Putamen (tissue), 1 donor: ENCODE measurements around the gene ZNF710.

Experiments used
- DNase-seq: peaks from one replicate; pipeline ENCODE4 v3.0.0-alpha.2; 2016; ENCODE audit warnings: low spot score

The ZNF710 gene

DNA sequence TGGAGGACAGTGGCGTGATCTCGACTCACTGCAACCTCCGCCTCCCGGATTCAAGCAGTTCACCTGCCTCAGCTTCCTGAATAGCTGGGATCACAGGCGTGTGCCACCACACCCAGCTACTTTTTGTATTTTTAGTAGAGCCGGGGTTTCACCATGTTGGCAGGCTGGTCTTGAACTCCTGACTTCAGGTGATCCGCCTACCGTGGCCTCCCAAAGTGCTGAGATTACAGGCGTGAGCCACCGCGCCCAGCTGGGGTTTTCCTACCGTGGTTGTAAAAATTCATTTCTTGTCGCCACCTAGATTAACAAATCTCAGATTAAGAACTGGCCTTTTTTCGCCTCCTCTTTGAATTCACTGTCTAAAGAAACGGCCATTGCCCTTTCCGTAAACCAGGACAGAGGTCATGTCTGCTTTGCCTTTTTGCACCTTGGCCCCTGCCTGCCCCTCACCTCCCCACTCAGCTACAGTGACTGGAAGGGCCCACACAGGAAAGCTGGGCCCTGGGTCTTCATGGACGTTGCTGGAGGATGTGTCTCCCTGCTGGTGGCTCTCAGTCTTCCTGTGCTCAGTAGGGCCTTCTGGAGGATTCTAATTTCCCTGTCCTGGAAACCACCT, 17.2 kb downstream of the ZNF710 start:
- DNase-seq, result no peak

DNA sequence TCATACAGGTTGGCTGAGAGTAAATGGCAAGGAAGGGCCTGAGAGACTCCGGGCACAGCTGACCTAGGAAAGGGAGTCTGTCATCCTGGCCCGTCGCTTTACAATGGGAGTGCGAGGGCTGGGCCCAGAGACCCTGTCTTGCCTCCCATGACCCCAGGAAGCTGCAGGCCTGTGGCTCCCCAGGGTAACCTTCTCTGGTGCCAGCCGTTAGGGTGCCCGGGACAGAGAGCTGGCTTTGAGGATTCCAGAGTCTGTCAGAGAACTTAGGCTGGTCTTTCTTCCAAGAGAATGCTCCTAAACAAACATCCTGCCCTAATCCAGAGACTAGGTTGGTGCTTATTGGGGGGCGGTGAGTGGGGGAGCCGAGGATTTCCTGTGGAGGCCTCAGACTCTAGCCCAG, 18.5 kb downstream of the ZNF710 start:
- no peak for DNase-seq

DNA sequence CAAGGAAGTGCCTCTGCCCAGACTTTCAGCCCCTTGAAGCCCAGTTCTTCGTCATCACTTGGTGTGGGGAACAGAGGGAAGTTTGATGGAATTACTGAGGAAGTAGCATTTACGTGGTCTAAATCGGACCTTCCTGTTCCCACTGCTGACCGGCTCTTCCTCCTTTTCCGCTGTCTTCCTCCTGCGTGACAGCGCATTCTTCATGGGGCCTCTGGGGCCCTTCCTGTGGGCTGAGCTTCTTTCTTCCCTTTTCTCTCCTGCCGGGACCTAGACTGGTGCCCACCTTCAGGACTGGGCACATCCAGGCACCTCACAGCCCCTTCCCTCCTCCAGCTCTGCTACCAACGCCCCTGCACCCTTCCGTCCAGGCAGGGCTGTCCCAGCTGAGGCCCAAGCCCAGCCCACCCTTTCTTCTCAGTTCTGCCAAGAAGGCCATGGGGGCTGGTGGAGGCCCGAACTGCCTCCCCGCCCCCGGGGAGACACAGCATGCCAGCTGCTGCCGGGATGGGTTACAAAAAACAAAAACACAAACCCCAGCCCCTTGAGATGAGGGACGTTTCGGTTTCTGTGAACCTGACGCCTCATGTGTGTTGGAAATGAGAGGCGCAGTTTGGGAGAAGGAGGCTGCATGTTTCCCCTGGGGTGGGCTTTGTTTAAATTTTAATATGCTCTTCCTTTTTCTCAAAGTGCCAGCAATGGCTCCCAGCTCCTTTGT, 19.1 kb downstream of the ZNF710 start:
- peak; percentile 29 for DNase-seq

DNA sequence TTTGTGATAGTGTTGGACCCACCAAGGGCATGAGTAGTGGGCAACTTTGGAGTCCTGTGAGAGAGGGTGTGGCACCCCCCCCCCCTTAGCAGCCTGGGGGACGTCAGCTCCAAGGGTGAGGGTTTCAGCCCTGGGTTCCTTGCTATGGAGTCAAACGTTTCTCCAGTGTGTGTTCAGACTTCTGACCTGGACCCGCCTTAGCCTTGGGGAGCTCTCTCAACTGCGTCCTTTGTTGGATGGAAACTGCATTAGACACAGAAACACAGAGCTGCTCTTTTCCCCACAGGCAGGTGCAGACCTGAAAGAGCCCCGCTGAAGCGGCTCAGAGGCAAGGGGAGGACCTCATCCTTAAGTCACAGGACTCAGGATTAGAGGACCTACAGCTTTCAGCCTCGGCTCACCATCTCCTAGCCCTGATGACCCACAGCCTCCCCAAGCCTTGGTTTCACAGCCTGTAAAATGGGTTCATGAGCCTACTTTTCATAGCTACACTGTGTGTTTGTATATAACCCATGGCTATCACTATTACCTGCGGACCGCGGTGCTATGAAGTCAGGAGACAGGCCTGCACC, 19.9 kb downstream of the ZNF710 start:
- DNase-seq, result no peak

DNA sequence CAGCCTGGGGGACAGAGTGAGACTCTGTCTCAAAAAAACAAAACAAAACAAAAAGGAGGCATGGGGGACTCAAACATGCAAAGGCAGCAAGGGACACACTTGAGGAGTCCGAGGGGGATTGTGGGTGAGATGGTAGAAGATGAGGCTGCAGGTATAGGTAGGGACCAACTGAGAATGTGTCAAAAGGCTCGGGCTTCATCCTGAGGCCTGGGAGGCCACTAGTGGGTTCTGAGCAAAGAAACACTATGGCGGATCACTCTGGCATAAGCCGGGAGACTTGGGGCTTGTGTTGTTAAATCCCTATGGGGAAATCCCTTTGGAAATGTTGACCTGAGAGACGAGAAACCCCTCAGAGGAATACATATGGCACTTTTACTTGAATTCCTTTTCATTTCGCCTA, 21.2 kb downstream of the ZNF710 start:
- DNase-seq, result no peak

DNA sequence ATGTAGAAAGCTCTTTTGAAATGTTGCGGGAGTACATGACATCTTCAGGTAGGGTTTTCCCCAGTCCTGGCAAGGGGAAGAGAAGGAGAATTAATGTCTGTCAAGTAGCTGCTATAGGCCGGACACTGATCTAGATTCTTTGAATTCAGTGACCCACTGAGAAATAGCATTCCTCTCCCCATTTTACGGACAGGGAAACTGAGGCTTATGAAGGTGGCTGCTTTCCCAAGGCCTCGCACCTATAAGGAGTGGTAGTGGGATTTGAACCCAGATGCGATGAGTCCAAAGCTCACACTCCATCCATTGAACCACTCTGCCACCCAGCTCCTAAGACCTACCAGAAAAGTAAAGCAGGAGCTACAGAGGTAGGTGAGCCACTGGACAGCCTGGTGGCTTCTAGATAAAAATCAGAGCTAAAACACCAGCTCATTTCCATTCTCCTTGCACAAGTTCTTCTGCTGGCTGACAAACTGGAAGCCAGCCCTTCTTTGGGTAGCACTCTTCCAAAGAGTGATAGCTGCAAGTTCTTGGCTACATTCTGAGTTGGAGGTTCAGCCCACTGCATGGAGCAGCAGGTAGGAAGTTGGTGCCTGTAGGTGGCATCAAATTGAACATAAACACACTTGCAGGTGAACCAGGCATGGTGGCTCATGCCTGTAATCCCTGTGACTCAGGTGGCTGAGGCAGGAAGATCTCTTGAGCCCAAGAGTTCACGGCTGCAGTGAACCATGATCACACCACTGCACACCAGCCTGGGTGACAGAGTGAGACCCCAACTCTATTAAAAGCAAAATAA, 22.0 kb downstream of the ZNF710 start:
- no peak for DNase-seq

DNA sequence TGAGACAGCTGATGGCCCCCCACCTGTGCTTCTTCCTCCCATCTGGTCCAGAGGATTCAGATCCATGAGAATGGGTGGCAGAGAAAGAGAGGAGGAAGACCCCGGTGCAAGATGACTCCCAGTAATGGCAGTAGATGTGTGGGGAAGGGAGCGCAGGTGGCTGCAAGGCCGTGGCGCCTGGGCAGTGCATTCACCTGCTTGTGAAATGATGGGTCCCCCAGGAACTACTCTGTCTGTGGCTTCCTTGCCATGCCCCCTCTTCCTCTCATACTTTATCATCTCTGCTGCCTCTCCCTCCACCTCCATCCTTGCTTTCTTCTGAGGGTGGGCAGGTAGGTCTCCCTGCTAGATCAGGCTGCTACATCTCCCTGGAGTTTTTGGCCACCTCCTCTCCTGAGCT, 23.3 kb downstream of the ZNF710 start:
- DNase-seq, result no peak

DNA sequence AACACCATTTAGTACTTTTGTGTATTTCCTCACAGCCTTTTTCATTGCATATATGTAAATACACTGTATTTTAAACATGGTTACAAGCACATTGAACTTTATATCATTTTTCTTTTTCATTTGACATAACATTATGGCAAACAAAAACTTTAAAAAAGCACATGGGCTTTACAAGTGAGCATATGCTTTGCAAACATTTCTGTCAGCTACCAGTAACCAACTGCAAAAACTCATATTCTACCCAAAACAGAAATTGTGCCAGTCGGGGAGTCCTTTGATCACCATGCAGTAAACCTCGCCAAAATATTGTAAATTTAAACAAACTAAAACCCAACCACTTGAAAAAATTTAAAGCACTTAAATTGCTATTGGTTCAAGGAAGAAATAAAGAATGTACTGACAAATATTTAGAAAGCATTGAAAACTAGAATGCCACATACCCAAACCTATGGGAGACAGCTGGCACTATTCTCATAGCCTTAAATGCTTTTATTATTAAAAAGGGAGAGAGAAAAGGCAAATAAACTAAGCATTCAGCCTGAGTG, 24.4 kb downstream of the ZNF710 start:
- DNase-seq, result no peak

DNA sequence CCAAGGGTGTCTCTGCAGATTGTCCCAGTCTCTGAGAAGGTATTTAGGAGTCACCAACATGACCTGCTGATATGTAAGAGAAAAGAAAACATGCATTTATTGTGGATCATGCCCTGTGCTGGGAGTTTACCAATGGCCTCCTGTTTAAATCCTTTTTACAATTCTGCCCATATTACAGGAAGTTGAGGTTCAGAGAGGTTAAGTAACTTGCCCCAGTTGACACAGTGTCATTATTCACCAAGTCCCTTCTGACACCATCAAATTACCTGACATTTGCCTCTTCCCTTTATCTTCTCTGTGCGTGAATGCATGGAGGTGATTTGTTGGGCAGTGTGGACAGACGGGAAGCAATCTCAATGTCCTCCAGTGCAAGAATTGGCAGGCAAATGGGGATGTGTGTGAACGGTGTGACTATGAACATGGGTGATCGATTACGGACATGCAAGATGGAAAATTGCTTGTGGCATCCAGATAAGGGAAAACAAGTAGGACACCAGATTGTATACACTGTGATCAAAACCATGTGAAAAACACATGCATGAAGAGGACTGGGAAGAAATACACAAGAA, 27.3 kb downstream of the ZNF710 start:
- DNase-seq, result no peak

DNA sequence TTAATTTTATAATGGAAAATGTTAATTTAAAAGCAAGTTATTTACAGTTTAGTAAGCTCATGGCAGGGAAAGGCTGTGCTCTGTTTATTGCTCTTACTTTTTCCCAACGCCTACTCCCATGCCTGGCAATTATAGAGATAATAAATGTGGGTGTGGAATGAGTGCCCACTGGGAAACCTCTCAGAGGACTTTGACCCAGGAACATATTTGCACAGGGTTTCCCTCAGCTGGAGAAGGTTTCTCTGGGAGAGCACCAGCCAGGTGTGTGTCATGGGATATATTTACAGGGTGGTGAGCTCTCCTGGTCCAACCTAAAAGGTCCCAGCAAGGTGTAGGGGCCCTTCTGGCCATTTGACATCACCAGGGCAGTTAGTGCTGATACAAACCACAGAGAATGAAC, 27.9 kb downstream of the ZNF710 start:
- DNase-seq, result no peak

DNA sequence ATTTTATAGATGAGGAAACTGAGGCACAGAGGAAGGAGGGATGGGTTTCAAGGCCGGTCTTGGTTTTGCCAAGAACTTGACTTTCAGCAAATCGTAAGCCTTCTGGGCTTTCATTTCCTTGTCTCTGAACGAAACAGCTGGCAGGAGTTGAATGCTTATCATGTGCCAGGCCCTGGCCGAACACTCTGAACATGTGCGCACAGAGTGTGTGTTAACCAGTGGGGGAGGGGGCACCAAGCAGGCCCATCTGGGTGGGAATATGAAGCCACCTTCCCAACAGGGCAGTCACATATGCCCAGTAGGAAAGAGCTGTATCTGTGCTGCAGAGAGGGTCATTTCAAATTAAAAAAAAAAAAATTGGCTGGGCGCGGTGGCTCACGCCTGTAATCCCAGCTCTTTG, 29.3 kb downstream of the ZNF710 start:
- no peak for DNase-seq

DNA sequence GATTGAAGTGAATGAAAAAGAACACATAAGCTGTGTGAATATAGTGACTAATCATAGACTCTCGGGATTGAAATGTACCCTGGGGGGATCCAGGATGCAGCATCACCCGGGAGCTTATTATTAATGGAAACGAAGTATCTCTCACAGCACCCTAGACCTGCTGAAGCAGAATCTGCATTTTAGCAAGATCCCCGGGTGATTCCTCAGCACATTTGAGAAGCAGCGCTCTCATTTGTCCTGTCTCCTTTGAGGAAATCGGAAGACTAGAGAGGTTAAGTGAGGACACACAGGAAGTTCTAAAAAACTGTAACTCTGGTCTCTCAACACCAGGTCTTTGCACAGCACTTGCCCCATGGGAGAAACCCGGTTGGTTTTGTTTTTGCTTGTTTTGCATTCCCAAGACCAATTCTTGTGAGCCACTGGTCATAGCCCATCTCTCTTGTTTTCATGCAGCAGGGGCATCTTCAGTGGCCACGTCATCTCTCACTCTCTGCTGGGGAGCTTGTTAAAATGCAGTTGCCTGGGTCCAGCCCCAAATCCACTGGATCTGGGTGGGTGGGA, 30.2 kb downstream of the ZNF710 start:
- no peak for DNase-seq

DNA sequence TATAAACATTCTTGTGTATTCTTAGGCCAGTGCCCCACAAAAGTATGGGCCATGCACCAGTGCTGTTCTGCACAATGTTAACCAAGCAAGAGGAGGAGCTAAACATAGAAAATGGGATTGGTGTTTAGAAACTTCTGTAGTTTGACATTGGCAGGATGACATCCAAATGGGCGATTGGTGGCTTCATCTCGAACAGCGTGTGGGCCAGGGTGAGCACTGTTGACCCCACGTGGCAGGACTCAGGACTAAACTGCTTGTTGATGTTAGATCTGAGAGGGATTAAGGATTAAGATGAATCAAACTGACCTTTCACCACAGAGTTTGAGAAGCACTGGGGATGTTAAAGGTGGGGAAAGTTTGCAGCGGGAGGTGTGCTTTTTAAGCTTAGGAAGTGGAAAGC, 31.9 kb downstream of the ZNF710 start:
- DNase-seq, result no peak

DNA sequence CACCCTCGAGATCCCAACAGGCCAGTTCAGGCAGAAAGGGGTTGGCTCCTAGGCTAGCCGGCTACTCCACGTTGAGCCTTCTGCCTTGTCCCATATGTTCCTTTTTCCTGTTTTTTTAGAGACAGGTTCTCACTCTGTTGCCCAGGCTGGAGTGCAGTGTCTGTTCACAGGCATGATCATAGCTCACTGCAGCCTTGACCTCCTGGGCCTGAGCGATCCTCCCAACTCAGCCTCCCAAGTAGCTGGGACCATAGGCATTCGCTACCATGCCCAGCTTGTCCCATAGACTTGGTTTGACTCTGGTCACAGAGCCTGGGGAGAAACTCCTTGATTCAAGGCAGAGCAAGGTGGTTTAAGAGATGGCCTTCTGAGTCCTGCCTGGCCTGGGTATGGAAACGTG, 32.3 kb downstream of the ZNF710 start:
- no peak for DNase-seq

DNA sequence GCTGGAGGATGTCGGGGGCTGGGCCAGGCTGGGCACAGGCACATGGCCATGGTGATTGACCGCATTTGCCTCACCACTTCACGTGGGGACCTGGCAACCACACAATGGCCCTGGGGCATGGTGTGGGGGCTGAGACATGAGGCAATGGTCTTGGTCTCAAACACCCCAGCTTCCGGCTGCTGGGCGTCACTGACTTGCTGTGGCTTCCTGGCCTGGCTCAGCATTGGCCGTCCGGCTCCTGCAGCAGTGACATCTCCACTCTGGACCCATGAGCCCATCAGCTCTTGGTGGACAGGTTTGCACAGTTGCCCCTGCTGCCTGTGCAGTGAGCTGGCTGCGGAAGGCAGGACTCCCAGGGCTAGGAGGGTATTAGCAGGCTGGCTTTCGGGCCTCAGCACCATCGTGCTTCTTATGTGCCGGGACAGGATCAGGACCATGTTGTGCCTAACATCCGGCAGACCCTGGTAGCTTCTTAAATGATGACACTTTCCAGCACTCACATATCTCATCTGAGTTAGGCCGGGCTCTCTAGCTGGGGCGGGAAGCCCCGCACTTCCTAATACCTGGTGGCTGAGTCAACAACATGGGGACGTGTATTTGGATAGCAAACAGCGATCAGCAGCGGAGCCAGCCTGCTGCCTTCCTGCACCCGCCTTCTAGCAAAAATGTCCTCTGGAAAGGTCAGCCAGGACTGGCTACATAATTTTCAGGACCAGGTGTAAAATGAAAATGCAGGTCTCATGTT, 34.1 kb downstream of the ZNF710 start:
- no peak for DNase-seq

DNA sequence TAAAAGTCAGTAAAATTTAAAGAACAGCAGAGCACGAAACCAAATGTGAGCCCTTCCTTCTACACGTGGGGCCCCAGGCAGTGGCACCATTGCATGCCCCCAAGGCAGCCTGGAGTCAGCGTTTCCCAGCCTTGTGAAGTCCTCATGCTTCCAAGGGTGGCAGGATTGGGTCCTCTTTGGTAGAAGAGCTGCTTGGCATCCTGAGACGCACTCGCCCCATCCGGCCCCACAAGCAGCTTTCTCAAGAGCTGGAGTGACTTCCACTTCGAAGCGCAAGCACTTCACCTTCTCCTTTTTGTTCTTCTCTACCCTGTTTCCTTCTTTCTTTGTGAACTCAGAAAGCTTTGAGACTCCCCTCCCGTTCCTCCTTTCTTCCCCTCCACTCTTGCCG, 34.7 kb downstream of the ZNF710 start:
- no peak for DNase-seq

DNA sequence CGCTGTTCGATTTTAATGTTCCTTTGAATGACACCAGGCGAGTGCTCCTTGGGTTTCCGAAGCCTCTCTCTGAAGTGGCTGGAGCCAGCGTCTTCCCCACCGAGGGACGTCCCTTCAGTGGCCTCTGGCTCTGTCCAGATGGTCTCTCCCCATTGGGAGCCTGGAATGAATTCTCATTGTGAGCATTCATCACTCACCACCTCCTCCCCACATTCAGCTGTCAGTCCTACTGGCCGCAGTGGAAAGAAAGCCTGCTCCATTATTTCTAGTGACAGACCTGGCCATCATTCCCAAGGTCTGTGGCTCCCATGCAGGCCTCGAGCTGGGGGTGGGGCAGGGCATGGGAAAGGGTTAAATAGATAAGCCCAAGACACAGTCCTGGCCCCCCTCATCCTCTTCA, 35.2 kb downstream of the ZNF710 start:
- no peak for DNase-seq

DNA sequence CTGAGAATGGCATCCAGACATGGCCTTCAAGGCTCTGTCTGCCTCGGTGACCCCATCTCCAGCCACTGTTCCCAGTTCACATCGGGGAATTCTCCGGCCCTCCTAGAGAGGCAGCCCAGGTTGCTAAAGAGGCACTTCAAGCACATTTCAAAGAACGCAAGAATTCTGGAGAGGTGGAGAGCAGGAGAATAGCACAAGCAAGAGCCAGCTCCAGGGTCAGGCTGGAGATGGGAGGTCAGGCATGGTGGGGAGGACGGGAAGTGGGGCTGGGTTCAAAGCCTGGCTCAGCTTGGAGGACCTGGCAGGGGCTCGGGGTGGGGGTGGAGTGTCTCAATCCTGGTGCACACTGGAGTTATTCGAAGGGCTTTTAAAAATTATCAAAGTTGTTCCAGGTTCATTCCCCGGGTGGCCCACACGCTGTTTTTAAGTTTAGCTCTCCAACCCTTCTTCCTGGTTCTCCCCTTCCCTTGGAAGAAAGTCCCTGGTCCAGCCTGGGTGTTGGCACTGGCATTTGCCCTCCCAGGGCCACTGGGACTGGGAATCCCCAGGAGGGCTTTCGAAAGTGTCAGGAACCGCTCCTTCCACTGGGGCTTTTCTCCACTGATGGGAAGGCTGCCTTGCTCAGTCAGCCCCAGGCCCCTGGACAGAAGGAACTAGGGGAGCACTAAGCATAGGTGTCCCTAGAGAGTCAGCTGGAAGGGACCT, 35.8 kb downstream of the ZNF710 start:
- no peak for DNase-seq

DNA sequence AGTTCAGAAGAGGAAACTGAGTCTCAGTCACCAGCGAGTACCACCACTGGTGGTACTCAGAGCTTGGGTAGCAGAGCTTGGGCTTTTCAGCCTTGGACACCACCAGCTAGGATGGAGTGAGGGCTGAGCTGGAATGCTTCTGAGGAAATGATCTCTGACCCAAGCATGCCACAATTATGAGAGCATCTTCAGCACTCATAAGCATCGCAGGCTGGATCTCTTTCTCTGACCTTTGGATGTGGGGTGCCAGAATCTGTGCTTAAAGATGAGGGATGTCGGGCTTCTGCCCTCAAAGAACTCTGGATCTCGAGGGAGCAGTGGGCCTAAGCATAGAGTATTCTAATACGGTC, 36.4 kb downstream of the ZNF710 start:
- no peak for DNase-seq

DNA sequence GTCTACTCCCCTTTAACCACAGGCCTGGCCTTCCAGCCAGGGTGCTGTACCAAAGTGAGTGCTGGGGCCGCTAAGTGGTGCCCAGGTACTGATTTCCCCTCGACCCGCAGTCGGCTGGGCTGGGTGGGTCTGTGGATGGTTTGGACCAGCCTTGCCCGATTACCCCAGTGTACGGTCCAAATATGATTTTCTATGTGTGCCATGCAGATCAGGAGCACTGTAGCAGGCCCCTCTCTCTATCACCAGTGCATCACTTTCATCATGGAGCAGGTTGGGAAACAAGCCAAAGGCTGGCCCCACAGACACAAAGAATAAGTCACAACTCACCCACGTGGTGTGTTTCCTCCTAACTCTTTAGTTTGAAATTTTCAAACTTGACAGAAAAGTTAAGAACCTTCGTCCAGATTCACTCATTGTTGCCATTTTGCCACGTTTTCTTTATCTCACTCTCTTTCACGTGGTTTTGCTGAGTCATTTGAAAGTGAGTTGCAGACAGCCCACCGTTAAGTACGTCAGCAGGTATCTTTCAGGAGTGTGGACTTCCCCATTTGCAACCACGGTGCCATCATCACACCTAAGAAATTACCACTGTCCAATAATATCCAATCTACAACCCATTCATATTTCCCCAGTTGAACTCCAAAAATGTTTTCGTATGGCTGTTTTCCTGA, 37.0 kb downstream of the ZNF710 start:
- DNase-seq, result no peak
